ENCODE measurements around the gene CBFA2T3.

Gene CBFA2T3

DNA sequence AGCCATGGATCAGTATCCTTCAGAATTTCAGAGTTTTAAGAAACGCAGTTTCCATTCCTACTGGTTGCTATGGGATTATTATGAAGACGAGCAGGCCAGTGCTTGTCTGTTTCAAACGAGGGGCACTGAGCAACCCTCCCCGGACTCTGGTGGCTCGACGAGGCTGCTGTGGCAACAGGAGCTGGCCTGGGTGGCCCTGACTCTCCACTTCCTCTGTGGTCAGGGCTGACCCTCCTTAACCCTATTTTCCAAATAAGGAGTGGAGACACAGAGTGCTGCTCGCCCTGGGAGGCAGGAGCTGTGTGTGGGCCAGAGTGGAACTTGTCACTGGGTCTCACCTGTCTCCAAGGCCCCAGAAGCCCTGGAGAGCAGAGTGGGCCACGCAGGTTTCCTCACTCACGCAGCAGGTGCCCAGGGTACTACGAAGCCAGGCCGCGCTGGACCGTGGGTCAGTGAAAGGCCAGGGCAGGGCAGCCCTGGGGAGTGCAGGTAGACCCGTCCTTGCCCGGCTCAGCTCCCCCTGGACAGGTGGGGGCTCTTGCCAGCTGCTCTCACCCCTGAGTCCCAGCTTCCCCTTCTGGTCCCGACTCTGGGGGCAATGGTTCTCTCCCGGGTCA, 123.6 kb downstream of the CBFA2T3 start:
- H3K36me3 ChIP-seq (ENCODE audit: control insufficient read depth, insufficient read depth, low read length): no peaks in the 10 kb centered on the region
- no peak overlapping the region for H2AFZ ChIP-seq
- no peak overlapping the region for H3K4me2 ChIP-seq (ENCODE audit: low read length)
- H3K27ac ChIP-seq: no peak overlapping the region
- TF ChIP-seq, protein P1, sequence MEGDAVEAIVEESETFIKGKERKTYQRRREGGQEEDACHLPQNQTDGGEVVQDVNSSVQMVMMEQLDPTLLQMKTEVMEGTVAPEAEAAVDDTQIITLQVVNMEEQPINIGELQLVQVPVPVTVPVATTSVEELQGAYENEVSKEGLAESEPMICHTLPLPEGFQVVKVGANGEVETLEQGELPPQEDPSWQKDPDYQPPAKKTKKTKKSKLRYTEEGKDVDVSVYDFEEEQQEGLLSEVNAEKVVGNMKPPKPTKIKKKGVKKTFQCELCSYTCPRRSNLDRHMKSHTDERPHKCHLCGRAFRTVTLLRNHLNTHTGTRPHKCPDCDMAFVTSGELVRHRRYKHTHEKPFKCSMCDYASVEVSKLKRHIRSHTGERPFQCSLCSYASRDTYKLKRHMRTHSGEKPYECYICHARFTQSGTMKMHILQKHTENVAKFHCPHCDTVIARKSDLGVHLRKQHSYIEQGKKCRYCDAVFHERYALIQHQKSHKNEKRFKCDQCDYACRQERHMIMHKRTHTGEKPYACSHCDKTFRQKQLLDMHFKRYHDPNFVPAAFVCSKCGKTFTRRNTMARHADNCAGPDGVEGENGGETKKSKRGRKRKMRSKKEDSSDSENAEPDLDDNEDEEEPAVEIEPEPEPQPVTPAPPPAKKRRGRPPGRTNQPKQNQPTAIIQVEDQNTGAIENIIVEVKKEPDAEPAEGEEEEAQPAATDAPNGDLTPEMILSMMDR (IDR thresholded peaks at IDR 0.05): no peak
- H3K9me3 ChIP-seq (ENCODE audit: control insufficient read depth, low read length): no peaks in the 10 kb centered on the region
- H3K79me2 ChIP-seq: peaks cover 11% of the 10 kb centered on the region
- peaks cover 8% of the 10 kb centered on the region for H3K4me1 ChIP-seq
- no peak overlapping the region for H3K4me3 ChIP-seq (ENCODE audit: low read depth, low read length)
- H3K9ac ChIP-seq: no peak overlapping the region
- no peaks in the 10 kb centered on the region for H3K27me3 ChIP-seq (ENCODE audit: control insufficient read depth, insufficient read depth, low read length)

DNA sequence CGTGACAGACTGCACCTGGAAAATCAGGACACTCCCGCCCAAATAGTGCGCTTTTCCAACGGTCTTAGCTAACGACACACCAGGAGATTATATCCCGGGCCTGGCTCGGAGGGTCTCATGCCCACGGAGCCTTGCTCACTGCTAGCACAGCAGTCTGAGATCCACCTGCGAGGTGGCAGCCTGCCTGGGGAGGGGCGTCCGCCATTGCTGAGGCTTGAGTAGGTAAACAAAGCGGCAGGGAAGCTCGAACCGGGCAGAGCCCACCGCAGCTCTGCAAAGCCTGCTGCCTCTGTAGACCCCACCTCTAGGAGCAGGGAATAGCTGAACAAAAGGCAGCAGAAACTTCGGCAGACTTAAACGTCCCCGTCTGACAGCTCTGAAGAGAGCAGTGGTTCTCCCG, 125.4 kb downstream of the CBFA2T3 start:
- no peaks in the 10 kb centered on the region for H3K9me3 ChIP-seq (ENCODE audit: control insufficient read depth, low read length)
- H3K36me3 ChIP-seq (ENCODE audit: control insufficient read depth, insufficient read depth, low read length): no peaks in the 10 kb centered on the region
- H3K4me1 ChIP-seq: no peaks in the 10 kb centered on the region
- H2AFZ ChIP-seq: no peak overlapping the region
- H3K9ac ChIP-seq: no peak overlapping the region
- no peak overlapping the region for H3K4me3 ChIP-seq (ENCODE audit: low read depth, low read length)
- H3K79me2 ChIP-seq: peaks cover 8% of the 10 kb centered on the region
- no peak overlapping the region for H3K27ac ChIP-seq
- no peak overlapping the region for H3K4me2 ChIP-seq (ENCODE audit: low read length)
- no peaks in the 10 kb centered on the region for H3K27me3 ChIP-seq (ENCODE audit: control insufficient read depth, insufficient read depth, low read length)
- TF ChIP-seq, protein P1 (IDR thresholded peaks at IDR 0.05): no peak

DNA sequence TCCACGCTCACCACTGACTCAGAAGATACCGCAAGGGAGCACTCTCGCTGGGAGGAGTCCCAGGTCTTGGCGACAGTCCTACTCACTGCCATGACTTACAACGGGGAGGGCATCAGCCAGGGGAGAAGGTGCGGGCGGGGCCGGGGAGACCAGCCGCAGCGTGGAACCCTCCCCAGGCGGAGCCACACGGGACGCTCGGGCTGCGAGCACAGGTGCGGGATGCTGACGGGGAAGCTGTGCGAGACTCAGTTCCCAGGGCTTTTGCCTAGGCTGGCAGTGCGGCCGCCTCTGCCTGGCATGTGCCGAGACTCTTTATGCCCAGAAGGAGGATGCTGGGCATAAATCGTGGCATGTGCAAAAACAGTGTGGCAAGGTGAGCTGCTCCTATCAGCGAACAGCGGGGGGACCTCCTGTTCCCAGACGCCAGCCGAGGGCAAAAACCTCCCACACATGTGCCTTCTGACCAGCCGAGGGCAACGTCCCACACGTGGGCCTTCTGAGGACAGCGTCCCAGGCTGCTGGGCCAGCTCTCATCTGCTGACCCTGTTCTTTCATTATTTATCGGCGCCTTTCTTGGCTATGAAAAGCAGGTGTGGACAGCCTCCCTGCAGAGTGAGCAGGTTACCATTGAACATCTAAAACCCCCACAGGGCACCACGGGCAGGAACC, 126.3 kb downstream of the CBFA2T3 start:
- Histone ChIP-seq H3K36me3 (ENCODE audit: control insufficient read depth, insufficient read depth, low read length) (no peaks in the 10 kb centered on the region), H3K4me1 (no peaks in the 10 kb centered on the region), H3K27me3 (ENCODE audit: control insufficient read depth, insufficient read depth, low read length) (no peaks in the 10 kb centered on the region), H3K9ac (no peak overlapping the region), H3K4me2 (ENCODE audit: low read length) (no peak overlapping the region), H2AFZ (no peak overlapping the region), H3K27ac (no peak overlapping the region), H3K9me3 (ENCODE audit: control insufficient read depth, low read length) (no peaks in the 10 kb centered on the region), H3K79me2 (peaks cover 6% of the 10 kb centered on the region), H3K4me3 (ENCODE audit: low read depth, low read length) (no peak overlapping the region)
- TF ChIP-seq, protein P1 (IDR thresholded peaks at IDR 0.05): no peak

DNA sequence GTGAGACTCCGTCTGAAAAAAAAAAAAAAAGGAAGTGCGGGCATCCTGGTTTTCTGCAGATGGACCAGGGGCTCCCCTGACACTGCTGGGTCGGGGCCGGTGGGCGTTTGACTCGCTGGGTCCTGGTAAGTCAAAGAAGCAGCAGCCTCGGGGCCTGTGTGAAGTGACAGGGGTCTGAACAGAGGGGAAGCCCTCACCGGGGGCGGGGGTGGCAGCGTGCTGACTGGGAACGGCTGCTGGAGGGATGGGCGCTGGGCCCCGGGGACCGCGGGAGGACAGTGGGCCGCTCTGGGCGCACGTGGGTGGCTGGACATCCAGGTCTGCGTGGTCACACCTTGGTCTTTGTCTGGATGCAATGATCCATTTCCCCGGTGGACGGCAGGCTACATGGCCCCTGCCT, 128.4 kb downstream of the CBFA2T3 start:
- Histone ChIP-seq H3K4me2 (ENCODE audit: low read length) (no peak overlapping the region), H3K27me3 (ENCODE audit: control insufficient read depth, insufficient read depth, low read length) (no peaks in the 10 kb centered on the region), H3K9me3 (ENCODE audit: control insufficient read depth, low read length) (no peaks in the 10 kb centered on the region), H3K4me1 (no peaks in the 10 kb centered on the region), H3K4me3 (ENCODE audit: low read depth, low read length) (no peak overlapping the region), H3K79me2 (peaks cover 4% of the 10 kb centered on the region), H3K27ac (no peak overlapping the region), H3K9ac (no peak overlapping the region), H2AFZ (no peak overlapping the region), H3K36me3 (ENCODE audit: control insufficient read depth, insufficient read depth, low read length) (no peaks in the 10 kb centered on the region)
- TF ChIP-seq, protein P1 (IDR thresholded peaks at IDR 0.05): no peak

DNA sequence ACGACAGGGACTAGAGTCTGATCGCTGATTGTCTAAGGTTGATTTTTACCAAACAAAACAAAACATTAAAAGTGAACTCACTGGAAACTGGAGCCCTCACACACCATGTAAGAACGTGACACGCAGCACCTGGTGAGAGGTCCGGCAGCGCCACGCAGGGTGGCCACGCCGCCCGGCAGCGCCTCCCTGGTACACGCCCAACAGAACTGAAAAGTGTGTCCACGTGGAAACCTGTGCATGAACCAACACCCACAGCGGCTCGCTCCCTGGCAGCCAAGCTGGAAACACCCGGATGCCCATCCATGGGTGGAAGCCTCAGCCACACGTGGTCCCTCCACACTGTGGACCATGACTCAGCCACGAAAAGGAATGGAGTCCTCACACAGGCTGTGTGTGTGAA, 129.4 kb downstream of the CBFA2T3 start:
- no peak overlapping the region for H3K4me2 ChIP-seq (ENCODE audit: low read length)
- no peak overlapping the region for H3K27ac ChIP-seq
- no peaks in the 10 kb centered on the region for H3K36me3 ChIP-seq (ENCODE audit: control insufficient read depth, insufficient read depth, low read length)
- no peak overlapping the region for H3K4me3 ChIP-seq (ENCODE audit: low read depth, low read length)
- no peaks in the 10 kb centered on the region for H3K9me3 ChIP-seq (ENCODE audit: control insufficient read depth, low read length)
- peaks cover 4% of the 10 kb centered on the region for H3K79me2 ChIP-seq
- H3K4me1 ChIP-seq: no peaks in the 10 kb centered on the region
- no peak overlapping the region for H2AFZ ChIP-seq
- TF ChIP-seq, protein P1 (IDR thresholded peaks at IDR 0.05): no peak
- H3K27me3 ChIP-seq (ENCODE audit: control insufficient read depth, insufficient read depth, low read length): no peaks in the 10 kb centered on the region
- no peak overlapping the region for H3K9ac ChIP-seq

Measured in parathyroid adenoma (tissue), 2 donors.